Stimulated activated CD8-positive, alpha-beta memory T cell treated with anti-CD3 and anti-CD28 coated beads, Interleukin-12 subunit alpha, Interleukin-12 subunit beta, amount 100 ng/mL, for 24 hours (primary cell): ENCODE measurements around the gene MYZAP.

Experiments
- DNase-seq: peaks from one replicate; pipeline ENCODE4 v3.0.0-alpha.2; 2020; ENCODE audit errors: extremely low read depth

The MYZAP gene, protein sequence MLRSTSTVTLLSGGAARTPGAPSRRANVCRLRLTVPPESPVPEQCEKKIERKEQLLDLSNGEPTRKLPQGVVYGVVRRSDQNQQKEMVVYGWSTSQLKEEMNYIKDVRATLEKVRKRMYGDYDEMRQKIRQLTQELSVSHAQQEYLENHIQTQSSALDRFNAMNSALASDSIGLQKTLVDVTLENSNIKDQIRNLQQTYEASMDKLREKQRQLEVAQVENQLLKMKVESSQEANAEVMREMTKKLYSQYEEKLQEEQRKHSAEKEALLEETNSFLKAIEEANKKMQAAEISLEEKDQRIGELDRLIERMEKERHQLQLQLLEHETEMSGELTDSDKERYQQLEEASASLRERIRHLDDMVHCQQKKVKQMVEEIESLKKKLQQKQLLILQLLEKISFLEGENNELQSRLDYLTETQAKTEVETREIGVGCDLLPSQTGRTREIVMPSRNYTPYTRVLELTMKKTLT

DNA sequence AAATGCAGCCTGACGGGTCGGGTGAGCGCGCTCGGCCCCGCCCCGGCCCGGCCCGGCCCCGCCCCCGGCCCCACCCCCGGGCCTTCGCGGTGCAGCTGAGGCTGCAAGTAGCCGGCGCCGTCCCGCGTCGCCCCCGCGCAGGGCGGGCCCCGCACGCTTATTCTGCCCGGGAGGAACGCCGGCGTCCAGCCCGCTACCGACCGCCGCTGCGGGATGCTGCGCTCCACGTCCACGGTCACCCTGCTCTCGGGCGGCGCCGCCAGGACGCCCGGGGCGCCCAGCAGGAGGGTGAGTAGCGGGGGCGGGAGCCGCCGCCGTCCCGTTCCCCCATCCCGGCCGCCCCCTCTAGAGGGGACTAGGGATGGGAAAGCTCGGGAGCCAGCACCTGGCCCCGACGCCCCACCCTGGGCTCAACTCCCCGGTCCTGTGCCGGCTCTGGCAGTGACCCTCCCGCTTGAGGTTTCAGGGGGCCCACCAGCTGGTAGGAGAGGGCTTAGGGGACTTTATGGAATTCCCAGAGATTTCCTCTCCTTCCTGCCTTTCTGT, at the start of gene MYZAP:
Gene MYZAP (plus strand): TSS at position 83 of the 546 bp plus-strand sequence. CDS start 131 bp downstream, at position 214.
- DNase-seq: peak; percentile 2

DNA sequence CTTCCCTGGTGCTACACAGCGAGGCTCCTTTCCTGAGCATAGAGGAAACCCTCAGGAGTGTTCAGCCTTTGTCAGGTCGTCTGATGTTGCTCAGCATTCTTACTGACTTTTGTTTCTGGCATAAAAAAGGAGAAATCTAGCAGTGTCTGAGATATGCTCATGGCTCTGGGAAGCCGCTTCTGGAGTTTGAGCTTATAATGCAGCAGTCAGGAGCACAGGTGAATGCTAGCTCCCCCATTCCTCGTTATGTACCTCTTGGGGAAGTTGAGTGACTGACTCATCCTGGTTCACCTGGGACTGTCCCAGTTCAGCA, 49.2 kb upstream of the MYZAP start:
- DNase-seq: no peak

DNA sequence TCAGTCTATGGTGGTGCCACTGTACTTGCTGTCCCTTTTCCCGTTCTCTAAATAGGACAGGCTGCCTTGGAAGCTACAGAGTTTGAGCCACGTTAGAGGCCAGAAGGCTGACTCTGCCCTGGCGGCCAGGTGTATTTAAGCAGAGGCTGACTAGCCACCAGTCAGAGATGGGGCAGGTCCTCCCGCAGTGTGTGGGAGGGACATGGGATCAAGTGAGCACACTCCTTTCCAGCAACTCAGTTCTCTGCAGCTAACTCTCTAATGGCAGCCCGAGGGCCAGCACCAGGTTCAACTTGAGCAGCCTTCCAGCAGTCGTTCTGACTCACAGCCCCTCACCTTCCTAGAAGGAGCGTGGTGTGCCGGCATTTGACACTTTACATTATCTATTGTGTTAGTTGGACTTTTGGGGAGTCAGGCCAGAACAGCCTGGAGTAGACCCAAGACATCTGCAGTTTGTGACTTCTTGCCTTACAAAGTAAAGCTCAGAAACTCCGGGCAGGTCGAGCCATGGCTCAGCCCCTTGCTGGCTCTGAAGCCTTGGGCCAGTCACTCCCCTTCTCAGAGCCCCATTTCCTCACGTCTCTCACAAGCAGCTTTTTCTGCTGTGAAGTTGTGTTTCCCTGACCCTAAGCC, 46.7 kb upstream of the MYZAP start:
- no peak for DNase-seq

GRCh38 chr15:57545995-57546394, 45.7 kb upstream of the MYZAP start:
- DNase-seq: no peak

DNA sequence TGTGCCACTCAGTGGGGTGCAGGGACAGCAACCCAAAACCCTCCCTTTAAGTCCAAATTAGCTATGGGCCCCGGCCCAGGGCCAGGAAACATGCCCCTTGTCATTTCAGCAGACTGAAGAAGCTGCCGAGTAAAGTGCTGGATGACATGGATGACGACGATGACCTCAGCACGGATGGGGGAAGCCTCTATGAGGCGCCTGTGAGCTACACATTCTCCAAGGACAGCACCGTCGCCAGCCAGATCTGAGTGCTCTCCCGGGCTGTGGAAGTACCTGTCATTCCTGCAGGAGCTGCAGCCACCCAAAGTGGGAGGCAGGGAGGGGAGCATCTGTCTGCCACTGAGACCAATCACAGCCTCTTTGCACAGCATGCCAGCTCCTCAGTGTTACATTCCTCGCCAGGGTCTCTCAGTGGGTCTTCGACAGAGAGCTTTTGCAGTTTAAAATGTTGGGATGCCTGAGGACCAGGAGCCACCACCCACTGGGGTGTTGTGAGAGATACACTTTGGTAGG, 44.4 kb upstream of the MYZAP start:
- DNase-seq: no peak

GRCh38 chr15:57548351-57548750, 43.4 kb upstream of the MYZAP start:
- DNase-seq: no peak

DNA sequence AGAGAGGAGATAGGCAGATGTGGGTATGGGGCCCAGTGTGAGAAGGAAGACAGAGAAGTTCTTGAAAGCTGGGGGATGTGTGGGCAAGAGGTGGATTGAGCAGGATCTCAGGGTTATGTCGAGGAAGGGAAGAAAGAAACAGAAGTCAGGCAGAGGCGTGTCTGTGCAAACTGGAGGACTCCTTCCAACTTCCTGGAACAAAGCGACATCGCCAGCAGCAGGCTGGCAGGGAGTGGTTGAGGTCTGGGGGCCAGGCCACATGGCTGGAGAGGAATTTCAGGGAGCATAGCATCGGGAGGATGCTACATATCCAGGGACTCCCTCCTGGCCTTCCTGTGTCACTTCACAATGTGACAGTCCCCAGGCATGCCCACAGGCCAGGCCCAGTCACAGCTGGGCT, 42.9 kb upstream of the MYZAP start:
- DNase-seq: no peak

GRCh38 chr15:57549935-57550334, 41.8 kb upstream of the MYZAP start:
- DNase-seq: no peak

DNA sequence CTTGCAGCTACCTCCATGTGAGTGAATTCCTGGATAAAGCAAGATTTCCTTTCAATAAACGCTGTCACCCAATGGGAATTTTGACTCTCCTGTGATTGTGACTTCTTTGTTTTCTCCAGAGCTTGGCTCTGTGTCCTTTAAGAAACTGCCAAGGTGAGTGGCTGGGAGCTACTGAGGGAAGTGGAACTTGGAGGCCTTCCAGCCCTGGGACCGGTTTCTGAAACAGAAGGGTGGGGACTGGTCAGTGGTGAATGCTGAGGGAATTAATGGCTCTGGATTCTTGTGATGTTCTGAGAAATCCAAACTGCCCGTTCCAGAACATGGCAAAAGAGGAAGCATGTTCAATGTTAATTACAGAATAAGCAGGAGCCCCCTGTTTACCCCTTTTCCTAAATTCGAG, 41.1 kb upstream of the MYZAP start:
- no peak for DNase-seq

DNA sequence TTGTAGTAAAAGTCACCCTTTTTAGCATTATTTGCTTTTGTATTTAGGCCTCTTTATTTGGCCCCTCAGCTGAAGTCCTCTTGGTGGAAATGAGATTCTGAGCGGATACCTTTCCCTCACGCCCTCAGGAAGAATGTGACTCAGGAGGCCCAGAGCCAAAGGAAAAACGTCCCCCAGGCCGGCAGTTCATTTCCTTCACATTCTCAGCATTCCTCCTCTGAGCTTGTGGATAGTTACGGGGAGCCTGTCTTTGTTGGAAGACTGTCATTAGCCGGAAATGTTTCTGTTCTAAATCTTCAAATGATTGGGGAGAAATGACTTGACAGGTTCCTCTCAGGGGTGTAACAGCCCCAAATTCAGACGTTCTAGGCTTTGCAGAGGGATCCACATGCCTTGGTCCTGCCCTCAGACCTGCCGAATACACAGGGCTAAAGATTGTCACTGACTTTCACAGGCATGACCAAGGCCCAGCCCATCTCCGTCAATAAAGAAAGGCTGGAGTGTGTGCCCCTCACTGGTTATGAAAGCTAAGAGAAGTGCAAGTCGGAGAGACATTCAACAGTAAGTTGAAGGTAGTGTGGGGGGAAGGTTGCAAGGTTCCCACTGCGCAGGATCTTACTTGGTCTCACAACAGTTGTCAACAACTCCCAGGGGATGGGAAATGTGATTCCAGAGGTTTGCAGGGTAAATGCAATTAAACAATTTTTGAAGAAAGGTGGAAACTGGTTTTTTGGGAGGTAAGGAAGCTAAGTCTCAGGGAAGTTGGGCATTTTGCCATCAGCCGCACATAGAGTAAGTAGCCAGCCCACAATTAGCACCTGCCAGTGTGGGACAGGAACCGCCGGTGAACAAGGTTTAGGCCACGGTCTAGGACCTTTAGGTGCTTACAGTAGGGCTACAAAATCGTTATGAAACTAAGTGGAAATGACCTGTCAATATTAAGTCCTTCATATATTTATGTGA, 39.7 kb upstream of the MYZAP start:
- DNase-seq: no peak

GRCh38 chr15:57552678-57553334, 38.9 kb upstream of the MYZAP start:
- DNase-seq: no peak

GRCh38 chr15:57553526-57553925, 38.2 kb upstream of the MYZAP start:
- no peak for DNase-seq

- no peak for DNase-seq
These were observed 37.5 kb upstream of the MYZAP start for GRCh38 chr15:57554063-57554811.

DNA sequence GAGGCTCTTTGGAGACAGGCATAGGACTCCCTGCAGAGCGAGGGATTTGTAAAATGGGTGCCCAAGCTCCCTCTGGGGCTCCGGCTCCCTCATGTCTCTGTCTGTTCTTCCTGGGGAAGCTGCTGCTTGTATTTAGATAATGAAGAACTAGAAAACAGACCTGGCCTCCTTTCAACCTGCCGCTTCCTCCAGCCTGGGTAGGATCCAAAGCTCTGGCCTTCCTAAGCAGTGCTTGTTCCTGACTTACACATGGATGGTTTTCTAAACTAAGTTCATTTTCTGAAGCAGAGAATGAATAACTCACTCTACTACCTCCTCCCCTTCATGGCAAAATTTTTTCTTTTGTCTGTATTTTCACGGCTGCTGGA, 36.9 kb upstream of the MYZAP start:
- no peak for DNase-seq

DNA sequence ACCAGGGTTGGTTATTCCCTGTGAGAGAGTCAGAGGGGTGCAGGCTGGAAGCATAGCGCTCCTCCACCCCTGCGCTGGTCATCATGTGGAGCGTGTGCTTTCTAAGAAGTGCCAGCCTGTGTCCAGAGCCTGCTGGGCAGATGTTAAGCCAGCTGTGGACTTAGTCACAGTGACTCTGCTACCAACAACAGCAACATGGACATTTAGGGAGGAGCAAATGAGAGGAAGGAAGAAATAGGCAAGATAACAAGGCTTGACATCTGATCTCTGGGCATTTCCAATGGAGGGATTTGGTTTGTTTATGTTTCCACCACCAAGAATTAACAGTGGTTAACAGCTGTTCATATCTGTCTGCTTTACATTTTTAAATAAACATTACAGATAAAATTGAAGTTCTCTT, 36.4 kb upstream of the MYZAP start:
- no peak for DNase-seq

DNA sequence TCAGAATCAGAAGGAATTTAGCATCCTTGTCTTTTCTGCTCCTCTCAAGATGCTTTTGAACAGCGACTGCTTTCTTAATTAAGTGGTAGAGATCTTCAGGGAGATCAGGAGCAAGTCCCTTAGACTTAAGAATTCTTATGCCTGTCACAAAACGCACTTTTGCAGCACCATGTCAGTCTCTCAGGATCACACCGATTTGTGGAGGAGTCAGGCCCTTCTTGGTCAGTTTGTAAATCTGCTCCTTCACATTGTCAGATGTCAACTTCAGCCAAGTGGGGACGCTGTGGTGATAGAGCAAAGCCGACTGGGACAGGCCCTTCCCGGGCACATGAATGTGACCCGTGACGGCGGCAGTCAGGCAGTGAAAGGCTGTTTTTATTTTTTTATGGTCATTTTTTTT, 35.7 kb upstream of the MYZAP start:
- no peak for DNase-seq

DNA sequence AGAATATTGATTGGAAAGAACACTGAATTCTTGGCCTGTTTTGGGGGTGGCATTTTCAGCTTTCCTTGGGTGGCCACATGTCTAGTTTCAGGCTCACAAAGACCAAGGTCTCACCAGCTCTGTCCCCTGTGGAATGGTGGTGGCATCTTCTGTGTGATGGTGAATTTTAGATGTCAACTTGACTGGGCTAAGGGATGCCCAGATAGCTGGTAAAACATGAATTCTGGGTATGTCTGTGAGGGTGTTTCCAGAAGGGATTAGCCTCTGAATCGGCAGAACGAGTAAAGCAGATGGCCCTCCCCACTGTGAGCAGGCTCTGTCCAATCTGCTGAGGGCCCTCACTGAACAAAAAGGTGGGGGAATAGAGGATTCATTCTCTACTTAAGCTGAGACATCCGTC, 34.4 kb upstream of the MYZAP start:
- no peak for DNase-seq

GRCh38 chr15:57557810-57558209, 33.9 kb upstream of the MYZAP start:
- DNase-seq: no peak

DNA sequence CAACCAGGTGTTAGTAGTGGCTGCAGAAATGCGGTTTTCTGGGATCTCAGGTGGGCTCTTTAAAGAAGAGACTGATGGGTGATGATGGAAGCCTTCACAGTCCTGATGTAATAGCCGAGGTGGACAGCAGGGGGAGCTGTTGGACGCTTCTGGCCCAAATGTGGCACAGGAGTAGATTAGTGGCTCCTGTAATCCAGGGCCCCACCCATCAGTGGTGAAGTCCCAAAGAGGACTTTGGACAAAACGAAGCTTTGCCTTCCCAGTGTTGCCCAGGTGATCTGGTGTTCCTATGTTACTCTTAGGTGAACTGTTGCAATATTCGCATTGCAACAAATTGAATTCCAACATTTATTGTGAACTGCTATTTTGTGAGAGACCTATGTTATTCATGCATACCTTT, 31.8 kb upstream of the MYZAP start:
- DNase-seq: peak; percentile 28

DNA sequence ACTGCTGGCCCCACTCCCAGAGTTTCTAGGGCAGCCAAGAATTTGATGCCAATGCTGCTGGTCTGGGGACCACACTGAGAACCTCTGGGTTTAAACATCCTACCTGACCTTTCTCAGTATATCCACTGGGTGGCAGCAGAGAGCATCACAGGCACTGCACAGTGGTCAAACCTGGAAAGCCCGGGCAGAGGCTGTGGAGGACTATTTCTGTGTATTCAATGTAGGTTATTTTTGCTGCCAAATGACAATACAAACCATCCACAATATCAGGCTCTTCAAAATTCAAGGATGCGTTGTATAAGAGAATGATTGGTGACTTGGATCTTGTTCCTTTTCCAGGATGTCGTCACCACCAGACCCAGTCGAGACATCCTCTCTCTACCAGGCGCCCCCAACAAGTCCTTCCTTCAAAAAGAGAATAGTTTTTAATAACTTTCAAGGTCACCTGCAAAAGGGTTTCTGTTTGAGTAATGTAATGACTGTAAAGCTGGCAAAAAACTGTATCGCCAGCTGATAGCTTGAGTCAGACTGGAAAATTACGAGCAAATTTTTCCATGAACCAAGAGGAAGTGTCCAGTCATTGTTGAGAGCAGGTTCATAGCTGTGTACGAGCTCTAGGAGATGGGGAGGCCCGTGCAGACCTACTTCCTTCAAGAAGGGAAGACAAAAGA, 30.5 kb upstream of the MYZAP start:
- peak; percentile 22 for DNase-seq
